Esophagus muscularis mucosa (tissue), 4 donors: ENCODE measurements around the gene PCDHGA2. TPM values are rescaled to one million over a fixed set of nuclear protein-coding genes. Genes with fewer than 3 reads are reported as not detected.

Experiments
- DNase-seq: peaks from one replicate; pipeline ENCODE4 v3.0.0-alpha.2; 2017; ENCODE audit errors: extremely low spot score
- H3K27ac ChIP-seq, 4 donors: fragments of 200-600 bp; sonication (generic); replicated peaks in 1 of 4; 1 replicate in 3 of 4; 2 replicates in 1 of 4; pipeline ENCODE4 v1.5.1; 2016 to 2019; ENCODE audit warnings: mild to moderate bottlenecking in 1 of 4
- H3K27me3 ChIP-seq, 4 donors: fragments of 200-600 bp; sonication (generic); one replicate each; pipeline versions ENCODE4 v1.5.1 to v1.6.0; 2016 to 2019
- H3K36me3 ChIP-seq, 4 donors: fragments of 200-600 bp; sonication (generic); one replicate each; pipeline ENCODE4 v1.5.1; 2016 to 2019
- H3K4me1 ChIP-seq, 4 donors: fragments of 200-600 bp; sonication (generic); one replicate each; pipeline ENCODE4 v1.5.1; 2016 to 2019
- H3K4me3 ChIP-seq, 4 donors: fragments of 200-600 bp; sonication (generic); 1 replicate in 2 of 4; 2 replicates in 2 of 4; pipeline ENCODE4 v1.5.1; 2016 to 2019; ENCODE audit warnings: mild to moderate bottlenecking in 4 of 4, moderate library complexity in 1 of 4
- H3K9me3 ChIP-seq, 4 donors: fragments of 200-600 bp; sonication (generic); 1 replicate in 3 of 4; 2 replicates in 1 of 4; pipeline ENCODE4 v1.5.1; 2016 to 2019
- EP300 ChIP-seq: sonication (generic); formaldehyde crosslinking; IDR thresholded peaks from one replicate; pipeline ENCODE4 v1.6.1; 2017; ENCODE audit warnings: antibody characterized with exemption
- POLR2A ChIP-seq: fragments of 450-650 bp; IDR thresholded peaks from one replicate; pipeline ENCODE4 v1.6.1; 2017; ENCODE audit warnings: antibody characterized with exemption, moderate library complexity, mild to moderate bottlenecking, low read depth
- POLR2AphosphoS5 ChIP-seq, 2 donors: sonication (generic); formaldehyde crosslinking; IDR thresholded peaks; one replicate each; pipeline ENCODE4 v1.6.1; 2017; ENCODE audit warnings: antibody characterized with exemption in 2 of 2
- WGBS: methylation state at CpG from one replicate; pipeline ENCODE4 v1.1.5; 2018; 5-methylcytosine and 5-hydroxymethylcytosine counted together
- intact Hi-C: fragments of 100-400 bp; cut with DNase I; formaldehyde crosslinking; loops from one replicate; pipeline ENCODE4 v1.15.1; 2023
- total RNA-seq, 4 donors: library from RNA; depleted of rRNA; stranded (reverse); fragments of >200 nt; gene quantifications; one replicate each; pipeline versions ENCODE4 v1.1.0 to v1.2.1, GENCODE V29; 2016
- TF ChIP-seq, protein P1 (sequence below), 3 experiments: fragments of 200-600 bp in 2 of 3; fragments of 450-650 bp in 1 of 3; sonication (generic) in 2 of 3; IDR thresholded peaks; one replicate each; pipeline ENCODE4 v1.5.1; 2017 to 2019; ENCODE audit warnings: antibody characterized with exemption in 3 of 3, mild to moderate bottlenecking in 2 of 3, moderate library complexity in 1 of 3

Gene PCDHGA2
- total RNA-seq, 4 donors from 2014 or later: 2.5 to 5.4 (median 4.0) TPM

DNA sequence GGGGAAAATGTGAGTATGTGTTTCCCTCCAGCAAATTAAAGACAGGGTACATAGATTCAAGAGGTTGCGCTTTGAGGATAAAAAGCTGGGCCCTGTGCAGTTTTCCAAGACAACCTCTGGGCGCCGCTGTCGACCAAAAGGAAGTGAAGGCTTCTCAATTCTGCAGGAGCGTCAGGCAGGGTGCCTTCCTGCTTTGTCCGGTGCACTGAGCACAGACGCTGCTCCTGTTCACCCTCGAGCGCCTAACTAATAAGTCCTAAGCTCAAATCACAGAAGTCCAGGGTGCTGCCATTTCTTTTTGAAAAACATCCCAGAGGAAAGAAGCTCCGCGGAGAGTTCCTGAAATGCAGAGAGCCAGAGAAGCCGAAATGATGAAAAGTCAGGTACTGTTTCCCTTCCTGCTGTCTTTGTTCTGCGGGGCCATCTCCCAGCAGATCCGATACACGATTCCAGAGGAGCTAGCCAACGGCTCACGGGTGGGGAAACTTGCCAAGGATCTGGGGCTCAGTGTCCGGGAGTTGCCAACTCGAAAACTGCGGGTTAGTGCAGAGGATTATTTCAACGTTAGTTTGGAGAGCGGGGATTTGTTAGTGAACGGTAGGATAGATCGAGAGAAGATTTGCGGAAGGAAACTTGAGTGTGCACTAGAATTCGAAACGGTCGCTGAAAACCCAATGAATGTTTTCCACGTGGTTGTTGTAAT is 11.5 kb downstream of the PCDHGA2 start, which contains the start of gene PCDHGB1:
Gene PCDHGB1 (plus strand): TSS at position 183 of the 703 bp plus-strand sequence. CDS start 162 bp downstream, at position 345.
- intact Hi-C loops: loop anchor here (10.0 kb wide), 1 partner anchor 215 kb away; no protein-coding TSS in a partner anchor
- Histone ChIP-seq H3K4me3 (peak within 1 kb of the TSS; percentile 22 to 37 (median 30)), H3K4me1 (no peaks in the 10 kb centered on the region), H3K27me3 (peaks cover 0 to 42% (median 3%) of the 10 kb centered on the region in 4 donors), H3K36me3 (no peaks in the 10 kb centered on the region), H3K9me3 (peaks cover 0 to 95% (median 87%) of the 10 kb centered on the region in 4 donors), H3K27ac (peak within 1 kb of the TSS in 1 of 4 donors; percentile 27)
- DNase-seq: no peak
- 26% methylated on average over 26 of the region's 29 CpGs for WGBS
- TF ChIP-seq, protein P1, sequence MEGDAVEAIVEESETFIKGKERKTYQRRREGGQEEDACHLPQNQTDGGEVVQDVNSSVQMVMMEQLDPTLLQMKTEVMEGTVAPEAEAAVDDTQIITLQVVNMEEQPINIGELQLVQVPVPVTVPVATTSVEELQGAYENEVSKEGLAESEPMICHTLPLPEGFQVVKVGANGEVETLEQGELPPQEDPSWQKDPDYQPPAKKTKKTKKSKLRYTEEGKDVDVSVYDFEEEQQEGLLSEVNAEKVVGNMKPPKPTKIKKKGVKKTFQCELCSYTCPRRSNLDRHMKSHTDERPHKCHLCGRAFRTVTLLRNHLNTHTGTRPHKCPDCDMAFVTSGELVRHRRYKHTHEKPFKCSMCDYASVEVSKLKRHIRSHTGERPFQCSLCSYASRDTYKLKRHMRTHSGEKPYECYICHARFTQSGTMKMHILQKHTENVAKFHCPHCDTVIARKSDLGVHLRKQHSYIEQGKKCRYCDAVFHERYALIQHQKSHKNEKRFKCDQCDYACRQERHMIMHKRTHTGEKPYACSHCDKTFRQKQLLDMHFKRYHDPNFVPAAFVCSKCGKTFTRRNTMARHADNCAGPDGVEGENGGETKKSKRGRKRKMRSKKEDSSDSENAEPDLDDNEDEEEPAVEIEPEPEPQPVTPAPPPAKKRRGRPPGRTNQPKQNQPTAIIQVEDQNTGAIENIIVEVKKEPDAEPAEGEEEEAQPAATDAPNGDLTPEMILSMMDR (IDR thresholded peaks at IDR 0.05): peak; percentile 26 to 47 (median 31)
- TF ChIP-seq POLR2A (no peak), EP300 (no peak)

GRCh38 chr5:141351591-141351990 is 13.0 kb downstream of the PCDHGA2 start:
- H3K27ac ChIP-seq: no peak overlapping the region
- intact Hi-C loops: loop anchor here (10.0 kb wide), 1 partner anchor 213 kb away; no protein-coding TSS in a partner anchor
- DNase-seq: no peak
- no peak overlapping the region for H3K4me3 ChIP-seq
- TF ChIP-seq POLR2A (no peak), EP300 (no peak), POLR2AphosphoS5 (IDR thresholded peaks at IDR 0.05) (no peak)
- TF ChIP-seq, protein P1 (IDR thresholded peaks at IDR 0.05): no peak
- H3K9me3 ChIP-seq: peaks cover 4 to 96% (median 88%) of the 10 kb centered on the region in 4 donors
- no CpG with 5 or more reads among the region's 36 CpGs for WGBS
- H3K4me1 ChIP-seq: no peaks in the 10 kb centered on the region
- peaks cover 0 to 29% (median 3%) of the 10 kb centered on the region in 4 donors for H3K27me3 ChIP-seq
- H3K36me3 ChIP-seq: no peaks in the 10 kb centered on the region

DNA sequence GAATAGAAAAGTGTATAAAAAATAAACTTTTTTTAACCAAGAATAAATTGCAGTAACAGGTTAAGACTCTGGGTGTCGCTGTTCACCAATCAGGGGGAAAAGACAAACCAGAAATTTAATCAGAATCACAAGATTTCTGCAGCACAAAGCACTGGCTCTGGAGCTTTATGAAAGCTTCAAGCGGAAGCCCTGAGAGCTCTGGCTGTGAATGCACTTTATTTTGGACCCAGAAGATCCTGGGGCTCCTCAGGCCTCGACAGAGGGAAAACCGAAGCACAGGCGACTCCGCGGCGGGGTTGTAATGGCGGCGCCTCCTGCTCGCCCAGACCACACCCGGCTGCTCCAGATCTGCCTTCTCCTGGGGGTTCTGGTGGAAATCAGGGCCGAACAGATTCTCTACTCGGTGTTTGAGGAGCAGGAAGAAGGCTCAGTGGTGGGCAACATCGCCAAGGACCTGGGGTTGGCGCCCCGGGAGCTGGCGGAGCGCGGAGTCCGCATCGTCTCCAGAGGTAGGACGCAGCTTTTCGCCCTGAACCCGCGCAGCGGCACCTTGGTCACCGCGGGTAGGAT is 16.4 kb downstream of the PCDHGA2 start, which contains the start of gene PCDHGA4:
Gene PCDHGA4 (plus strand): TSS at position 122 of the 570 bp plus-strand sequence. CDS start 87 bp downstream, at position 209.
- Histone ChIP-seq H3K4me1 (no peaks in the 10 kb centered on the region), H3K9me3 (peaks cover 10 to 98% (median 95%) of the 10 kb centered on the region in 4 donors), H3K27me3 (peaks cover 0 to 23% (median 3%) of the 10 kb centered on the region in 4 donors), H3K36me3 (no peaks in the 10 kb centered on the region), H3K27ac (no peak within 1 kb of the TSS), H3K4me3 (peak within 1 kb of the TSS; percentile 21 to 48 (median 43))
- intact Hi-C loops: loop anchor here (10.0 kb wide), 1 partner anchor 210 kb away; no protein-coding TSS in a partner anchor
- no peak for DNase-seq
- WGBS: 16% methylated on average over 13 of the region's 29 CpGs
- TF ChIP-seq, protein P1 (IDR thresholded peaks at IDR 0.05): peak; percentile 30 to 33 (median 32)
- TF ChIP-seq EP300: no peak

- Histone ChIP-seq H3K4me3 (peak overlapping the region; percentile 21 to 48 (median 43)), H3K9me3 (peaks cover 10 to 98% (median 95%) of the 10 kb centered on the region in 4 donors), H3K4me1 (no peaks in the 10 kb centered on the region), H3K27ac (no peak overlapping the region), H3K27me3 (peaks cover 0 to 22% (median 3%) of the 10 kb centered on the region in 4 donors), H3K36me3 (no peaks in the 10 kb centered on the region)
- intact Hi-C loops: loop anchor here (10.0 kb wide), 1 partner anchor 209 kb away; no protein-coding TSS in a partner anchor
- TF ChIP-seq POLR2AphosphoS5 (IDR thresholded peaks at IDR 0.05): no peak
- TF ChIP-seq POLR2A: no peak
- TF ChIP-seq, protein P1 (IDR thresholded peaks at IDR 0.05): no peak
- TF ChIP-seq EP300: no peak
- no peak for DNase-seq
- 48% methylated on average over 24 of the region's 24 CpGs for WGBS
Observed at GRCh38 chr5:141355641-141356040, 17.1 kb downstream of the PCDHGA2 start.
